GM12864 (cell line): ENCODE measurements around the gene CTSK.
"Not testable (repeated sequence)": the region's sequence is repeated elsewhere in the genome, so short reads cannot be mapped to it uniquely, and the experiment has no call there.

Source experiments
- DNase-seq: peaks from one replicate; pipeline ENCODE4 v3.0.0-alpha.2; 2011; ENCODE audit warnings: low read depth
- H3K4me3 ChIP-seq: 2 replicates; pipeline ENCODE4 v1.5.1; 2011; ENCODE audit warnings: mild to moderate bottlenecking, low read depth, low read length, control low read depth
- TF ChIP-seq, protein P1 (sequence below): IDR thresholded peaks from 2 replicates; pipeline ENCODE4 v1.5.1; 2011; ENCODE audit warnings: low read depth, mild to moderate bottlenecking, moderate library complexity, low read length, control low read depth, inconsistent platforms; ENCODE audit errors: missing control alignments

The CTSK gene

DNA sequence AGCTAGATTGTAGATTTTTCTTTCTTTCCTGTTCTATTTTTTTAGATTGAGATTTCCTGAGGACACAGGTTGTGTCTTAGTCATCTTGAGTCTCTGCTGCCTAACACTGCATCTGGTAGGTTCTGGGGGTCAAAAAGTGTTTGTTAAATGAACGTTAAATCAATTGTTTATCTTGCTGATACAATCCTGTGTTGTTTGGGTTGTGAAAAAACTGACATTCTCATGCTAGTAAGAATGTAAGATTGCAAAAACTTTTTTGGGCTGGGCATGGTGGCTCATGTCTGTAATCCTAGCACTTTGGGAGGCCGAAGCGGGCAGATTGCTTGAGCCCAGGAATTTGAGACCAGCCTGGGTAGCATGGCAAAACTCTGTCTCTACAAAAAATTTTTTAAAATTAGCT, 3.4 kb downstream of the CTSK start:
- no peak overlapping the region for H3K4me3 ChIP-seq
- TF ChIP-seq, protein P1, sequence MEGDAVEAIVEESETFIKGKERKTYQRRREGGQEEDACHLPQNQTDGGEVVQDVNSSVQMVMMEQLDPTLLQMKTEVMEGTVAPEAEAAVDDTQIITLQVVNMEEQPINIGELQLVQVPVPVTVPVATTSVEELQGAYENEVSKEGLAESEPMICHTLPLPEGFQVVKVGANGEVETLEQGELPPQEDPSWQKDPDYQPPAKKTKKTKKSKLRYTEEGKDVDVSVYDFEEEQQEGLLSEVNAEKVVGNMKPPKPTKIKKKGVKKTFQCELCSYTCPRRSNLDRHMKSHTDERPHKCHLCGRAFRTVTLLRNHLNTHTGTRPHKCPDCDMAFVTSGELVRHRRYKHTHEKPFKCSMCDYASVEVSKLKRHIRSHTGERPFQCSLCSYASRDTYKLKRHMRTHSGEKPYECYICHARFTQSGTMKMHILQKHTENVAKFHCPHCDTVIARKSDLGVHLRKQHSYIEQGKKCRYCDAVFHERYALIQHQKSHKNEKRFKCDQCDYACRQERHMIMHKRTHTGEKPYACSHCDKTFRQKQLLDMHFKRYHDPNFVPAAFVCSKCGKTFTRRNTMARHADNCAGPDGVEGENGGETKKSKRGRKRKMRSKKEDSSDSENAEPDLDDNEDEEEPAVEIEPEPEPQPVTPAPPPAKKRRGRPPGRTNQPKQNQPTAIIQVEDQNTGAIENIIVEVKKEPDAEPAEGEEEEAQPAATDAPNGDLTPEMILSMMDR, result no peak
- DNase-seq, result no peak

DNA sequence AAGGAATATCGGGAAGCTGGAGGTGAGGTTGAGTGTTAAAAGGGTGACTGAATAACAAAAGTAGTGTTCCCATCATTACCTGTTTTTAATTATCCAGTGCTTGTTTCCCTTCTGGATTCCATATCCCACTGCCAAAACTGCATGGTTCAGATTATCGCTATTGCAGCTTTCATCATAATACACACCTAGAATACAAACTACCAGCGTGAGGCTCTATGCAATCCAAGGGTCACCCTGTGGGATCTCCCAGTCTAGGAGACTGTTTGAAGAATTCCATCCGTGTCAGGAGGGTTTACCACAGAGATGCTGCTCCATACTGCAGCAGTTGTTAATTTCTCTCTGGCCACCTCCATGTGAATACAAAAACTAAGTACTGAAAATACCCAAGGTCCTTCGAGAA, 9.0 kb downstream of the CTSK start:
- TF ChIP-seq, protein P1, result no peak
- DNase-seq, result no peak

GRCh38 chr1:150798525-150798924, 9.5 kb downstream of the CTSK start:
- TF ChIP-seq, protein P1, result no peak
- no peak overlapping the region for H3K4me3 ChIP-seq
- DNase-seq, result no peak

More for the DNA sequence above, 9.0 kb downstream of the CTSK start:
- H3K4me3 ChIP-seq, result no peak overlapping the region

DNA sequence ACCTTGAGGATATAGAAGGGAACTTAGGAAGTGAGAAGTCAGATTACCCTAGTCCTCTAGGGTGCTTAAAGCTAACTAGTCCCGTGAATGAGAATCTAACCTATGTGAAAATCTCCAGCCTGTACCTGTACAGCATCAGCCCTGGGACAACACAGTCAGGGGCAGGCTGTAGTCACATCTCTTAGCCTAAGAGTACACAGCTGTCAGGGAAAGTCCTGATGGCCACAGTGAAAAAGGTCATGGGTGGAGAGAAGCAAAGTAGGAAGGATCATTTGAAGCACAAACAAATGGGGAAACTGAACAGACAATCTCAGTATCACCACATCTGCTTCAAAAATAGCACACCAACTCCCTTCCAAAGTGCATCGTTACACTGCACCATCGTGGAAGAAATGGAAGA, 11.7 kb downstream of the CTSK start:
- no peak for DNase-seq
- TF ChIP-seq, protein P1, result no peak
- H3K4me3 ChIP-seq, result no peak overlapping the region

DNA sequence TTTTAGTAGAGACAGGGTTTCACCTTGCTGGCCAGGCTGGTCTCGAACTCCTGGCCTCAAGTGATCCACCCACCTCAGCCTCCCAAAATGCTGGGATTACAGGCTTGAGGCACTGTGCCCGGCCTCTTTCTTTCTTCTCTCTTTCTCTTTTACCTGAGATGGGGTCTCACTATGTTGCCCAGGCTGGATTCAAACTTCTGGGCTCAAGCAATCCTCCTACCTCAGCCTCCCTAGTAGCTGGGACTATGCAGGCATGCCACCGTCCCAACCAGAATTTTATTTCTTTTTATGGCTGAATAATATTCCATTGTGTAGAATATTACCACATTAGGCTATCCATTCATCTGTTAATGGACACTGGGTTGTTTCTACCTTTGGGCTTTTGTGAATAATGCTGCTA, 14.3 kb downstream of the CTSK start:
- not testable (repeated sequence) for H3K4me3 ChIP-seq, DNase-seq

DNA sequence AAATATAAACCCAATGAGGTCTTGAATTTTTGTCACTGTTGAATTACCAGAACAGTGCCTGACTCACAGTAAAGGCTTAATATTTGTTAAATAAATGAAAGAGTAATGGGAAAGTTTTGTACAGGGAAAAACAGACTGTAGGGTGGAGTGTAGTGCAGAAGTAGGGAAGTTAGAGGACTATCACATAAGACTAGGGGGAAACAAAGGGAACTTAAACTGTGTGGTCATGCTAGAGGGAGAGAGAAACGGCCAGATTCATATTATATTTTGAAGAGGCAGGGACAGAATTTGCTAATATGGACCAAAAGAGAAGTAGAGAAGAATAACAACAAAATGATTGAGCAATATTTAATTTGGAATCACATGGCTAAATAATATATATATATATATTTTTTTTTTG, 14.8 kb downstream of the CTSK start:
- DNase-seq, result no peak
- no peak overlapping the region for H3K4me3 ChIP-seq
- TF ChIP-seq, protein P1, result no peak

- TF ChIP-seq, protein P1, result no peak
- no peak overlapping the region for H3K4me3 ChIP-seq
- DNase-seq, result no peak
Measured at GRCh38 chr1:150791585-150791984, 16.5 kb downstream of the CTSK start.

DNA sequence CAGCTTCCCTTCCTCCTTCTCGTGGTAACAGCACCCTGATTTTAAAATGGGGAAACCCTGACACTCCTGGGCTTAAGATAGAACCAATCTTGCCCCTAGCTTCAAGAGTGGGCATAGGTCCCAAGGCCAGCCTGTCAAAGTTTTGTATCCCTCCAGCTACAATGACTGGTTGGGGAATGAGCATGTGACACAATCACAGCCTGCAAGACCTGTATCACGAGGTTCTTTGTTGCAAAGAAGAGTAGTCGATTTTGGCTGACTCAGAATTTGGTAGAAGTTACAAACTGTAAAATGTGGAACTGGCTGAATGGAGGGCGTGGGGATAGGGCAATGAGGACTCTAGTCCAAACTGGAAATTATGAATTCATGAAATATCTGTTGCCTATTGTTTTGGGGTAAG, 18.7 kb downstream of the CTSK start:
- DNase-seq, result no peak
- TF ChIP-seq, protein P1, result no peak
- H3K4me3 ChIP-seq, result no peak overlapping the region
